DND-41 (cell line): ENCODE results near the gene RPS8.

Experiments
- CTCF ChIP-seq: IDR thresholded peaks from 2 replicates; pipeline ENCODE4 v1.5.1; 2012; ENCODE audit warnings: borderline replicate concordance, low read length, moderate library complexity, mild to moderate bottlenecking; ENCODE audit not compliant: poor library complexity, severe bottlenecking; ENCODE audit errors: extremely low read depth
- EZH2 ChIP-seq: IDR thresholded peaks from 3 replicates; pipeline ENCODE4 v1.6.1; 2012; ENCODE audit warnings: borderline replicate concordance, low read depth, mild to moderate bottlenecking, moderate library complexity, low read length, inconsistent platforms; ENCODE audit not compliant: severe bottlenecking

GRCh38 chr1:44819608-44820327 lies 44.4 kb downstream of the RPS8 start:
- peak; percentile 18 for TF ChIP-seq CTCF
- no peak for TF ChIP-seq EZH2
